ENCODE results near the gene GUCY1A2.

DNA sequence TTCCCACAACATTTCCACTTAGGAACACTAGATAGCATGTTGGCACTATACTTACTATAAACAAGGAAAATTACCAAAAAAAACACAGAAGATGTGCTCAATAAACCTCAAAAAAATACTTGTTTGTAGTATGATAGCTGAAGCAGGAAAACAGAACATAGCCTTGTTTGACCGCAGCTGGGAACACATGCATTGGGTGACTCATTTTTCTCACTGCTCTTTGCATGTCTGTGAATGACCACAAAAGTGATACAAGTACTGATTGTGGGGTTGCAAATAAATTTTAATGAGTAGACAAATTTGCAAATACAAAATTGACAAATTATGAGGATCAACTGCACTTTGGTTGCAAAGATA is 22.8 kb upstream of the GUCY1A2 start:
- TF ChIP-seq, protein P1, sequence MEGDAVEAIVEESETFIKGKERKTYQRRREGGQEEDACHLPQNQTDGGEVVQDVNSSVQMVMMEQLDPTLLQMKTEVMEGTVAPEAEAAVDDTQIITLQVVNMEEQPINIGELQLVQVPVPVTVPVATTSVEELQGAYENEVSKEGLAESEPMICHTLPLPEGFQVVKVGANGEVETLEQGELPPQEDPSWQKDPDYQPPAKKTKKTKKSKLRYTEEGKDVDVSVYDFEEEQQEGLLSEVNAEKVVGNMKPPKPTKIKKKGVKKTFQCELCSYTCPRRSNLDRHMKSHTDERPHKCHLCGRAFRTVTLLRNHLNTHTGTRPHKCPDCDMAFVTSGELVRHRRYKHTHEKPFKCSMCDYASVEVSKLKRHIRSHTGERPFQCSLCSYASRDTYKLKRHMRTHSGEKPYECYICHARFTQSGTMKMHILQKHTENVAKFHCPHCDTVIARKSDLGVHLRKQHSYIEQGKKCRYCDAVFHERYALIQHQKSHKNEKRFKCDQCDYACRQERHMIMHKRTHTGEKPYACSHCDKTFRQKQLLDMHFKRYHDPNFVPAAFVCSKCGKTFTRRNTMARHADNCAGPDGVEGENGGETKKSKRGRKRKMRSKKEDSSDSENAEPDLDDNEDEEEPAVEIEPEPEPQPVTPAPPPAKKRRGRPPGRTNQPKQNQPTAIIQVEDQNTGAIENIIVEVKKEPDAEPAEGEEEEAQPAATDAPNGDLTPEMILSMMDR (IDR thresholded peaks at IDR 0.05 in 4 of 5, conservative IDR thresholded peaks at IDR 0.05 in 1 of 5), result no peak
- TF ChIP-seq POLR2A (IDR thresholded peaks at IDR 0.05), result no peak
